Measurements from ENCODE around the gene HYAL2. TPM values are rescaled to one million over a fixed set of nuclear protein-coding genes. Genes with fewer than 3 reads are reported as not detected.
"Not testable (repeated sequence)": the region's sequence is repeated elsewhere in the genome, so short reads cannot be mapped to it uniquely, and the experiment has no call there.

Gene HYAL2
- total RNA-seq, 1 donor from 2014 or later = 51.8 TPM

GRCh38 chr3:50312041-50312440 lies 10.5 kb downstream of the HYAL2 start:
- not testable (repeated sequence) for DNase-seq (ENCODE audit: low spot score)

- no peak for DNase-seq (ENCODE audit: low spot score)
These were observed 17.9 kb downstream of the HYAL2 start for GRCh38 chr3:50304601-50305000.

- DNase-seq (ENCODE audit: low spot score) = no peak
These were observed 19.3 kb downstream of the HYAL2 start, which contains the start of gene HYAL1 for GRCh38 chr3:50303013-50303815. TSS of gene HYAL1 (minus strand) at chr3:50303574. CDS start at chr3:50302956, 618 bp downstream.

- no peak for DNase-seq (ENCODE audit: low spot score)
These were observed 20.2 kb downstream of the HYAL2 start for GRCh38 chr3:50302095-50303012.

GRCh38 chr3:50300681-50301254 lies 21.8 kb downstream of the HYAL2 start:
- no peak for DNase-seq (ENCODE audit: low spot score)

GRCh38 chr3:50299929-50300680 lies 22.4 kb downstream of the HYAL2 start:
- peak; percentile 35 for DNase-seq (ENCODE audit: low spot score)

GRCh38 chr3:50299638-50299928 lies 23.0 kb downstream of the HYAL2 start:
- DNase-seq (ENCODE audit: low spot score) = no peak

GRCh38 chr3:50298836-50299637 lies 23.5 kb downstream of the HYAL2 start, which contains the start of the genes HYAL3 and NAA80:
TSS of gene HYAL3 (minus strand) at chr3:50299405. CDS start at chr3:50295602, 3,803 bp downstream.
TSS of gene NAA80 (minus strand) at chr3:50299405. CDS start at chr3:50297463, 1,942 bp downstream.
- peak; percentile 100 for DNase-seq (ENCODE audit: low spot score)

GRCh38 chr3:50297896-50298725 lies 24.4 kb downstream of the HYAL2 start:
- no peak for DNase-seq (ENCODE audit: low spot score)

- DNase-seq (ENCODE audit: low spot score) = no peak
These were observed 25.2 kb downstream of the HYAL2 start for GRCh38 chr3:50297384-50297775.

GRCh38 chr3:50296721-50297383 lies 25.7 kb downstream of the HYAL2 start:
- DNase-seq (ENCODE audit: low spot score) = no peak

GRCh38 chr3:50295553-50296431 lies 26.8 kb downstream of the HYAL2 start:
- no peak for DNase-seq (ENCODE audit: low spot score)

GRCh38 chr3:50294492-50295403 lies 27.8 kb downstream of the HYAL2 start:
- no peak for DNase-seq (ENCODE audit: low spot score)

- no peak for DNase-seq (ENCODE audit: low spot score)
These were observed 28.5 kb downstream of the HYAL2 start for GRCh38 chr3:50294089-50294488.

- DNase-seq (ENCODE audit: low spot score) = no peak
These were observed 29.3 kb downstream of the HYAL2 start for GRCh38 chr3:50293079-50293801.

All from umbilical cord (tissue), 2 donors.